ENCODE data around the gene BLOC1S6. TPM values are rescaled to one million over a fixed set of nuclear protein-coding genes. Genes with fewer than 3 reads are reported as not detected.

BLOC1S6 gene
- total RNA-seq, 1 experiment from 2014 or later, result 28.7 TPM

DNA sequence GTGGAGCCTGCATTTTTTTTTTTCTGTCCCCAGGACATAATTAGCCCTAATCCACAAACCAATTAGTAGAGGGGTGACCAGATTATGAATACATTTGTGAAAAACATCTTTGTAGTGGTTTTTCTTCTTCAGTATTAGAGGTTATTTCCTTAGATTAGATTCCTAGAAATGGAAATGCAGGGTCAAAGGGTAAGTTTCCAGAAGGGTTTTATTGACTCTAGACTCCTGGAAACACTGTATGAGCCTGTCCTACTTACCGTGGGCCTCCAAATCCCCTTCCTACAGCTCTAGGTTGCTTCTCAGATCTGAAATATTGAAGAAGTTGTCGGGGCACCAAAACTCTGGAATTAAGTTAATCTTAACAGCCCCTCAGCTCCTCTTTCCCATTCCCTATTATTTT is 70.1 kb downstream of the BLOC1S6 start:
- TF ChIP-seq ATF1 (CRISPR knock-in tag; IDR thresholded peaks at IDR 0.05), result no peak
- TF ChIP-seq ZMAT4 (CRISPR knock-in tag; IDR thresholded peaks at IDR 0.05), result no peak
- no peak for TF ChIP-seq E2F1 (CRISPR knock-in tag; IDR thresholded peaks at IDR 0.05)
- TF ChIP-seq ELF4 (CRISPR knock-in tag; IDR thresholded peaks at IDR 0.05; ENCODE audit: low read depth), result no peak
- TF ChIP-seq CBFB (CRISPR knock-in tag; IDR thresholded peaks at IDR 0.05; ENCODE audit: low read depth), result no peak
- TF ChIP-seq ATF3 (CRISPR knock-in tag; conservative IDR thresholded peaks at IDR 0.05), result no peak
- TF ChIP-seq PRDM15 (CRISPR knock-in tag; IDR thresholded peaks at IDR 0.05), result no peak
- TF ChIP-seq ZNF671 (CRISPR knock-in tag; IDR thresholded peaks at IDR 0.05), result no peak
- TF ChIP-seq, protein P1, sequence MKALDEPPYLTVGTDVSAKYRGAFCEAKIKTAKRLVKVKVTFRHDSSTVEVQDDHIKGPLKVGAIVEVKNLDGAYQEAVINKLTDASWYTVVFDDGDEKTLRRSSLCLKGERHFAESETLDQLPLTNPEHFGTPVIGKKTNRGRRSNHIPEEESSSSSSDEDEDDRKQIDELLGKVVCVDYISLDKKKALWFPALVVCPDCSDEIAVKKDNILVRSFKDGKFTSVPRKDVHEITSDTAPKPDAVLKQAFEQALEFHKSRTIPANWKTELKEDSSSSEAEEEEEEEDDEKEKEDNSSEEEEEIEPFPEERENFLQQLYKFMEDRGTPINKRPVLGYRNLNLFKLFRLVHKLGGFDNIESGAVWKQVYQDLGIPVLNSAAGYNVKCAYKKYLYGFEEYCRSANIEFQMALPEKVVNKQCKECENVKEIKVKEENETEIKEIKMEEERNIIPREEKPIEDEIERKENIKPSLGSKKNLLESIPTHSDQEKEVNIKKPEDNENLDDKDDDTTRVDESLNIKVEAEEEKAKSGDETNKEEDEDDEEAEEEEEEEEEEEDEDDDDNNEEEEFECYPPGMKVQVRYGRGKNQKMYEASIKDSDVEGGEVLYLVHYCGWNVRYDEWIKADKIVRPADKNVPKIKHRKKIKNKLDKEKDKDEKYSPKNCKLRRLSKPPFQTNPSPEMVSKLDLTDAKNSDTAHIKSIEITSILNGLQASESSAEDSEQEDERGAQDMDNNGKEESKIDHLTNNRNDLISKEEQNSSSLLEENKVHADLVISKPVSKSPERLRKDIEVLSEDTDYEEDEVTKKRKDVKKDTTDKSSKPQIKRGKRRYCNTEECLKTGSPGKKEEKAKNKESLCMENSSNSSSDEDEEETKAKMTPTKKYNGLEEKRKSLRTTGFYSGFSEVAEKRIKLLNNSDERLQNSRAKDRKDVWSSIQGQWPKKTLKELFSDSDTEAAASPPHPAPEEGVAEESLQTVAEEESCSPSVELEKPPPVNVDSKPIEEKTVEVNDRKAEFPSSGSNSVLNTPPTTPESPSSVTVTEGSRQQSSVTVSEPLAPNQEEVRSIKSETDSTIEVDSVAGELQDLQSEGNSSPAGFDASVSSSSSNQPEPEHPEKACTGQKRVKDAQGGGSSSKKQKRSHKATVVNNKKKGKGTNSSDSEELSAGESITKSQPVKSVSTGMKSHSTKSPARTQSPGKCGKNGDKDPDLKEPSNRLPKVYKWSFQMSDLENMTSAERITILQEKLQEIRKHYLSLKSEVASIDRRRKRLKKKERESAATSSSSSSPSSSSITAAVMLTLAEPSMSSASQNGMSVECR (CRISPR knock-in tag; IDR thresholded peaks at IDR 0.05; ENCODE audit: borderline replicate concordance), result no peak
- TF ChIP-seq FOXK1 (CRISPR knock-in tag; IDR thresholded peaks at IDR 0.05), result no peak
- TF ChIP-seq ESRRA (CRISPR knock-in tag; IDR thresholded peaks at IDR 0.05; ENCODE audit: borderline replicate concordance), result no peak
- TF ChIP-seq HMGA2 (CRISPR knock-in tag; IDR thresholded peaks at IDR 0.05), result no peak
- no peak for TF ChIP-seq JAZF1 (CRISPR knock-in tag; IDR thresholded peaks at IDR 0.05)
- TF ChIP-seq KAT7 (CRISPR knock-in tag; IDR thresholded peaks at IDR 0.05; ENCODE audit: borderline replicate concordance), result no peak
- TF ChIP-seq ATF6 (CRISPR knock-in tag; IDR thresholded peaks at IDR 0.05), result no peak
- TF ChIP-seq CDX4 (CRISPR knock-in tag; IDR thresholded peaks at IDR 0.05; ENCODE audit: borderline replicate concordance), result no peak
- no peak for TF ChIP-seq E2F4 (CRISPR knock-in tag; IDR thresholded peaks at IDR 0.05; ENCODE audit: borderline replicate concordance, low read depth)
- no peak for TF ChIP-seq PRRX2 (CRISPR knock-in tag; IDR thresholded peaks at IDR 0.05)
- TF ChIP-seq, protein P2, sequence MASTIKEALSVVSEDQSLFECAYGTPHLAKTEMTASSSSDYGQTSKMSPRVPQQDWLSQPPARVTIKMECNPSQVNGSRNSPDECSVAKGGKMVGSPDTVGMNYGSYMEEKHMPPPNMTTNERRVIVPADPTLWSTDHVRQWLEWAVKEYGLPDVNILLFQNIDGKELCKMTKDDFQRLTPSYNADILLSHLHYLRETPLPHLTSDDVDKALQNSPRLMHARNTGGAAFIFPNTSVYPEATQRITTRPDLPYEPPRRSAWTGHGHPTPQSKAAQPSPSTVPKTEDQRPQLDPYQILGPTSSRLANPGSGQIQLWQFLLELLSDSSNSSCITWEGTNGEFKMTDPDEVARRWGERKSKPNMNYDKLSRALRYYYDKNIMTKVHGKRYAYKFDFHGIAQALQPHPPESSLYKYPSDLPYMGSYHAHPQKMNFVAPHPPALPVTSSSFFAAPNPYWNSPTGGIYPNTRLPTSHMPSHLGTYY (CRISPR knock-in tag; IDR thresholded peaks at IDR 0.05), result no peak
- H3K9me3 Mint-ChIP-seq, result peaks cover 4% of the 10 kb centered on the region; the same call in 1 of the 2 replicates

More for the DNA sequence above, 70.1 kb downstream of the BLOC1S6 start:
- no peak overlapping the region for H3K27ac Mint-ChIP-seq
- ATAC-seq, result no peak
- ChIA-PET CTCF (no interaction called here), POLR2A (no interaction called here)
- H3K4me1 Mint-ChIP-seq, result peaks cover 3% of the 10 kb centered on the region
- no peaks in the 10 kb centered on the region for H3K27me3 Mint-ChIP-seq (ENCODE audit: low read depth)
- H3K4me3 Mint-ChIP-seq, result no peak overlapping the region
- no peak for DNase-seq (ENCODE audit: low spot score)
- no peaks in the 10 kb centered on the region for H3K36me3 Mint-ChIP-seq

Measured in WTC11 (cell line).